Eye (tissue), 1 donor: ENCODE data around the gene RNASEL.
A peak's percentile ranks its signal among the peaks of the same experiment; 100 is the strongest.

Source experiments
- DNase-seq: peaks from one replicate; pipeline ENCODE4 v3.0.0-alpha.2; 2015

RNASEL gene

GRCh38 chr1:182600036-182600713, 11.1 kb upstream of the RNASEL start:
- DNase-seq: no peak

GRCh38 chr1:182599339-182599738, 10.3 kb upstream of the RNASEL start:
- DNase-seq: no peak

- DNase-seq: no peak
Observed at GRCh38 chr1:182598296-182598695, 9.2 kb upstream of the RNASEL start.

GRCh38 chr1:182596934-182597333, 7.9 kb upstream of the RNASEL start:
- no peak for DNase-seq

GRCh38 chr1:182595641-182596240, 6.7 kb upstream of the RNASEL start:
- DNase-seq: peak; percentile 89

GRCh38 chr1:182589931-182590330, 875 bp upstream of the RNASEL start:
- no peak for DNase-seq

GRCh38 chr1:182589520-182589919, 464 bp upstream of the RNASEL start:
- no peak for DNase-seq

GRCh38 chr1:182587666-182588499, 1.2 kb downstream of the RNASEL start:
- no peak for DNase-seq

- no peak for DNase-seq
Observed at GRCh38 chr1:182587093-182587492, 2.0 kb downstream of the RNASEL start.

- no peak for DNase-seq
Observed at GRCh38 chr1:182586380-182586779, 2.7 kb downstream of the RNASEL start.

- DNase-seq: no peak
Observed at GRCh38 chr1:182584746-182585145, 4.3 kb downstream of the RNASEL start.

GRCh38 chr1:182580736-182581135, 8.3 kb downstream of the RNASEL start:
- DNase-seq: no peak

- DNase-seq: no peak
Observed at GRCh38 chr1:182575540-182576149, 13.4 kb downstream of the RNASEL start.

- no peak for DNase-seq
Observed at GRCh38 chr1:182574156-182574555, 14.9 kb downstream of the RNASEL start.

- no peak for DNase-seq
Observed at GRCh38 chr1:182570611-182570970, 18.5 kb downstream of the RNASEL start.

- no peak for DNase-seq
Observed at GRCh38 chr1:182569939-182570610, 19.0 kb downstream of the RNASEL start.

- no peak for DNase-seq
Observed at GRCh38 chr1:182568647-182569284, 20.3 kb downstream of the RNASEL start.

- no peak for DNase-seq
Observed at GRCh38 chr1:182567629-182568028, 21.4 kb downstream of the RNASEL start.

GRCh38 chr1:182565537-182565936, 23.5 kb downstream of the RNASEL start:
- no peak for DNase-seq

- DNase-seq: no peak
Observed at GRCh38 chr1:182564406-182565004, 24.6 kb downstream of the RNASEL start.

GRCh38 chr1:182563095-182563494, 26.0 kb downstream of the RNASEL start:
- no peak for DNase-seq

GRCh38 chr1:182561456-182561855, 27.6 kb downstream of the RNASEL start:
- no peak for DNase-seq
